Upper lobe of left lung (tissue), 6 donors: Measurements from ENCODE around the gene XRCC5. TPM values are rescaled to one million over a fixed set of nuclear protein-coding genes. Genes with fewer than 3 reads are reported as not detected.

Experiments
- ATAC-seq, 2 donors: fragments of 200-7000 bp; cut with Tn5 transposase; one replicate each; pipeline ENCODE4 v1.9.1; 2022; ENCODE audit warnings: mild to moderate bottlenecking in 2 of 2, moderate library complexity in 2 of 2; ENCODE audit not compliant: low FRiP score in 2 of 2
- DNase-seq, 2 donors: peaks; one replicate each; pipeline ENCODE4 v3.0.0-alpha.2; 2019 to 2020
- H3K27ac ChIP-seq, 4 donors: fragments of 200-600 bp; sonication (generic); one replicate each; pipeline ENCODE4 v1.5.1; 2016 to 2019
- H3K27me3 ChIP-seq, 4 donors: fragments of 200-600 bp; sonication (generic); one replicate each; pipeline ENCODE4 v1.5.1; 2017 to 2019
- H3K36me3 ChIP-seq, 4 donors: fragments of 200-600 bp; sonication (generic); one replicate each; pipeline ENCODE4 v1.5.1; 2016 to 2019
- H3K4me1 ChIP-seq, 4 donors: fragments of 200-600 bp; sonication (generic); one replicate each; pipeline ENCODE4 v1.5.1; 2018 to 2019
- H3K4me3 ChIP-seq, 4 donors: fragments of 200-600 bp; sonication (generic); one replicate each; pipeline ENCODE4 v1.5.1; 2017 to 2019; ENCODE audit warnings: mild to moderate bottlenecking in 2 of 4, moderate library complexity in 1 of 4
- H3K9me3 ChIP-seq, 4 donors: fragments of 200-600 bp; sonication (generic); one replicate each; pipeline ENCODE4 v1.5.1; 2018 to 2019
- EP300 ChIP-seq, 4 donors: sonication (generic); formaldehyde crosslinking; IDR thresholded peaks; one replicate each; pipeline ENCODE4 v1.5.1; 2017; ENCODE audit warnings: antibody characterized with exemption in 4 of 4, control low read depth in 2 of 4
- POLR2A ChIP-seq, 4 donors: fragments of 450-650 bp; IDR thresholded peaks; one replicate each; pipeline ENCODE4 v1.5.1; 2016 to 2017; ENCODE audit warnings: antibody characterized with exemption in 4 of 4, mild to moderate bottlenecking in 2 of 4
- POLR2AphosphoS5 ChIP-seq, 2 donors: sonication (generic); formaldehyde crosslinking; IDR thresholded peaks; one replicate each; pipeline ENCODE4 v1.5.1; 2017; ENCODE audit warnings: antibody characterized with exemption in 2 of 2
- WGBS, 2 donors: methylation state at CpG; one replicate each; pipeline ENCODE4 v1.1.5; 2017 to 2018; 5-methylcytosine and 5-hydroxymethylcytosine counted together
- total RNA-seq, 6 donors: library from RNA; depleted of rRNA in 4 of 6; stranded (reverse); fragments of >200 nt in 4 of 6; gene quantifications; one replicate each; pipeline versions ENCODE4 v1.1.0 to v1.2.1, GENCODE V29; 2016 to 2021
- TF ChIP-seq, protein P1 (sequence below), 6 experiments: fragments of 450-650 bp in 4 of 6; fragments of 200-600 bp in 2 of 6; sonication (generic) in 2 of 6; IDR thresholded peaks; one replicate each; pipeline ENCODE4 v1.5.1; 2016 to 2019; ENCODE audit warnings: antibody characterized with exemption in 6 of 6
- donor health status: DM: no; HTN: no; CAD: no; lungs with moderate emphysema.
- donor health status: DM: no; HTN: yes; CAD: no; lungs with severe emphysema.

Gene XRCC5
- total RNA-seq, 6 donors from 2014 or later, result 57.3 to 163 (median 131) TPM

GRCh38 chr2:216116418-216116817 is 7.3 kb downstream of the XRCC5 start:
- peaks cover 21 to 49% (median 27%) of the 10 kb centered on the region in 4 donors for H3K4me1 ChIP-seq
- no peak for DNase-seq
- WGBS, 2 donors, result 94 to 100% methylated on average over 1 of the region's 1 CpG

GRCh38 chr2:216117561-216118340 is 8.6 kb downstream of the XRCC5 start:
- Histone ChIP-seq H3K4me1 (peaks cover 21 to 49% (median 27%) of the 10 kb centered on the region in 4 donors), H3K9me3 (no peaks in the 10 kb centered on the region), H3K27ac (no peak overlapping the region), H3K27me3 (no peaks in the 10 kb centered on the region), H3K4me3 (no peak overlapping the region), H3K36me3 (peaks cover 8 to 83% (median 59%) of the 10 kb centered on the region in 4 donors)
- 77 to 85% methylated on average over 4 of the region's 4 CpGs for WGBS, 2 donors
- TF ChIP-seq POLR2AphosphoS5 (IDR thresholded peaks at IDR 0.05) (no peak), EP300 (IDR thresholded peaks at IDR 0.05) (no peak), POLR2A (IDR thresholded peaks at IDR 0.05) (no peak)
- TF ChIP-seq, protein P1, sequence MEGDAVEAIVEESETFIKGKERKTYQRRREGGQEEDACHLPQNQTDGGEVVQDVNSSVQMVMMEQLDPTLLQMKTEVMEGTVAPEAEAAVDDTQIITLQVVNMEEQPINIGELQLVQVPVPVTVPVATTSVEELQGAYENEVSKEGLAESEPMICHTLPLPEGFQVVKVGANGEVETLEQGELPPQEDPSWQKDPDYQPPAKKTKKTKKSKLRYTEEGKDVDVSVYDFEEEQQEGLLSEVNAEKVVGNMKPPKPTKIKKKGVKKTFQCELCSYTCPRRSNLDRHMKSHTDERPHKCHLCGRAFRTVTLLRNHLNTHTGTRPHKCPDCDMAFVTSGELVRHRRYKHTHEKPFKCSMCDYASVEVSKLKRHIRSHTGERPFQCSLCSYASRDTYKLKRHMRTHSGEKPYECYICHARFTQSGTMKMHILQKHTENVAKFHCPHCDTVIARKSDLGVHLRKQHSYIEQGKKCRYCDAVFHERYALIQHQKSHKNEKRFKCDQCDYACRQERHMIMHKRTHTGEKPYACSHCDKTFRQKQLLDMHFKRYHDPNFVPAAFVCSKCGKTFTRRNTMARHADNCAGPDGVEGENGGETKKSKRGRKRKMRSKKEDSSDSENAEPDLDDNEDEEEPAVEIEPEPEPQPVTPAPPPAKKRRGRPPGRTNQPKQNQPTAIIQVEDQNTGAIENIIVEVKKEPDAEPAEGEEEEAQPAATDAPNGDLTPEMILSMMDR (IDR thresholded peaks at IDR 0.05), result no peak
- ATAC-seq (no peak), DNase-seq (no peak)

More at GRCh38 chr2:216116418-216116817, 7.3 kb downstream of the XRCC5 start:
- no peak overlapping the region for H3K4me3 ChIP-seq
- no peak for ATAC-seq
- no peaks in the 10 kb centered on the region for H3K27me3 ChIP-seq
- no peaks in the 10 kb centered on the region for H3K9me3 ChIP-seq
- TF ChIP-seq POLR2AphosphoS5 (IDR thresholded peaks at IDR 0.05) (no peak), POLR2A (IDR thresholded peaks at IDR 0.05) (no peak), EP300 (IDR thresholded peaks at IDR 0.05) (no peak)
- TF ChIP-seq, protein P1 (IDR thresholded peaks at IDR 0.05), result no peak
- no peak overlapping the region for H3K27ac ChIP-seq
- peaks cover 6 to 81% (median 54%) of the 10 kb centered on the region in 4 donors for H3K36me3 ChIP-seq

DNA sequence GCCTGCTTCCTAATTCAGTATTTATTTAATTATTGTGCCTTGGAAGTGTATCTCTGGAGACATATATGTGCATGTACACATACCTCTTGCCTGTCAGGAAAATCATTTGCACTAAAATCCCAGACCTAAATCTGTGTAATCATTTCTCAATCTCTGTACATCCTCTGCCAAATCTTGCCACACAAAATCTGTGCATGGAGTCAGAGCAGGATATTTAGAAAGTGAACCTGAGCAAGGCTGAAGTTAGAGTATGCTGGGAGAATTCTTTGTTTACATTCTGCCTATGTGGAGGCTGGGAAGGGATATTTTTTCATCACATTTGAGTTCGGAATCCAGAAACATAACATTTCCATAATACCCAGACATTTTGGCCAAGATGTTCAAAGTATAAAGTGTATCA is 9.3 kb downstream of the XRCC5 start:
- 92 to 93% methylated on average over 1 of the region's 1 CpG for WGBS, 2 donors
- H3K36me3 ChIP-seq, result peaks cover 8 to 83% (median 59%) of the 10 kb centered on the region in 4 donors
- no peak for DNase-seq
- H3K9me3 ChIP-seq, result no peaks in the 10 kb centered on the region
- H3K27me3 ChIP-seq, result no peaks in the 10 kb centered on the region
- TF ChIP-seq, protein P1 (IDR thresholded peaks at IDR 0.05), result no peak
- TF ChIP-seq POLR2AphosphoS5 (IDR thresholded peaks at IDR 0.05), result no peak
- TF ChIP-seq EP300 (IDR thresholded peaks at IDR 0.05), result no peak
- TF ChIP-seq POLR2A (IDR thresholded peaks at IDR 0.05), result no peak
- H3K27ac ChIP-seq, result no peak overlapping the region
- H3K4me1 ChIP-seq, result peaks cover 21 to 49% (median 27%) of the 10 kb centered on the region in 4 donors
- no peak for ATAC-seq
- no peak overlapping the region for H3K4me3 ChIP-seq

DNA sequence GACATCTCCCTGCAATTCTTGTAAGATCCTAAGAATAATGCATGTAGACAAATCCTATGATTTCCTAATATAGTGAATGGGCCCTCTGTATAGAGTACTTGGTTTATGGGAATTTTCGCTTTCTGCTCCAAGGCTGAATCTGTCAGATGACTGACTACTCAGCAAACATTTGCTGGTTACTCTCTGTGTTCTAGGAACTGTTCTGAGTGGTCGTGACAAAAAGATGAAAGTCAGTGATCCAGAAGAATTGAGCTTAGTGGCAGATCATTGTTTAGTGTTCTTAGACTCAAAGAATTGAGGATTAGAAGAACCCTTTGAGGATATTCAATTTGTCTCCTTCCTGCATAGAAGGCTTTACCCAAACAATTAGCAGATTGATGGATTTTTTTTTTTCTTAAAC is 10.0 kb downstream of the XRCC5 start:
- TF ChIP-seq POLR2A (IDR thresholded peaks at IDR 0.05), result no peak
- no peak for TF ChIP-seq POLR2AphosphoS5 (IDR thresholded peaks at IDR 0.05)
- TF ChIP-seq, protein P1 (IDR thresholded peaks at IDR 0.05), result no peak
- no peak for TF ChIP-seq EP300 (IDR thresholded peaks at IDR 0.05)
- Histone ChIP-seq H3K27me3 (no peaks in the 10 kb centered on the region), H3K27ac (no peak overlapping the region), H3K4me3 (no peak overlapping the region), H3K36me3 (peaks cover 11 to 83% (median 58%) of the 10 kb centered on the region in 4 donors), H3K4me1 (peaks cover 19 to 44% (median 24%) of the 10 kb centered on the region in 4 donors), H3K9me3 (no peaks in the 10 kb centered on the region)
- DNase-seq, result no peak
- ATAC-seq, result no peak
- WGBS, 2 donors, result 78 to 88% methylated on average over 2 of the region's 2 CpGs
